ENCODE data around the gene TMCO2.
"Not testable (repeated sequence)": the region's sequence is repeated elsewhere in the genome, so short reads cannot be mapped to it uniquely, and the experiment has no call there.

TMCO2 gene

DNA sequence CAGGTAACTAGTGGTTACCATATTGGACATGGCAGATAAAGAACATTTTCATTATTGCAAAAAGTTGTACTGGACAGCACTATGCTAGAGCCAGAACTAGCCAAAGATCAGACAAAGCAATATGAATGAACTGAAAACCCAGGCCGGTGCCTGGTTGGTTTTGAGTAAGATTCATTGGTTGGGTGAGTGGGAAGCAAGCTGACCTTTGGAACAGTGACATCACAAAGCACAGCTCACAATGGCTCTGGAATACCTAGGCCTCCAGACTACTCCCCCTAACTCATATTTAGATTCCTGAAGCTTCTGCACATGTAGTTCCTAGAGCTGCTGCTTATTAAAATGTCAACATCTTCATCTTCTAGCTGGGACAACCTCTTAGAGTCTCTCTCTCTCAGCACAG, at the start of gene TMCO2:
TMCO2 (plus strand) TSS at position 283 of the 400 bp plus-strand sequence; CDS start at position 340, 57 bp downstream.
- DNase-seq (ENCODE audit: low spot score) = no peak
- FAIRE-seq = no peak

DNA sequence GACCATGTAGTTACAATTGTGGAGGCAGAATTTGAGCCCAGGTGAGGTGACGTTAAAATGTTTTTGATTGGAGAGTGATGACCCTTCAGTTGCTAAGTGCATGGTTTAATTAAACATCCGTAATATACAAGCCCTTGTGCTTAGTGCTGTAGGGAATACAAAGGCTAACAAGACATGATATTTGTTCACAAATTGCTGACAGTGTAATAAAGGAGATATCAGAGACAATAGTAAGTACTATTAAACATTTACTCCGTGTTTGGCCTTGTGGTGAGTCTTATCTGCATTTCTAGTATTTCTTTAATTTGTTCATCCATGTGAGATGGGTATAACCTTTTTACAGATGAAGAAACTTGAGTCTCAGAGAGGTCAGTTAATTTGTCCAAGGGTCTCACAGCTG, 48.6 kb upstream of the TMCO2 start:
- no peak for FAIRE-seq
- no peak for DNase-seq (ENCODE audit: low spot score)

DNA sequence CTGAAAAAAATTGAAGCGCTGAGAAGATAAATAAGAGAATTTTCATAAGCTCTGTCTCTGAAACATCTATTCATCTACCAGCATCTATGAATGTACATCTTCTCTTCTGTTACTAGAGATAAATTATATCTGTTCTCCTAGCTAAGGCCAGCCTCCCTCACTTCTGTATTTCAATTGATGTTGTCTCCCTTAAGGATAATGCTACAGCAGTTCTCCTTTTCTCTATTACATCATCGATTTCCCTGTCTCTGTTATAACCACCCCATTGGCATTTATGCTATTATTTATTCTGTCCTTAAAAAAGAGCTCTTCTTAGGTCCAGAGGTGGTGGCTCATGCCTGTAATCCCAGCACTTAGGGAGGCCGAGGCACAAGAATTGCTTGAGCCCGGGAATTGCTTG, 42.9 kb upstream of the TMCO2 start:
- FAIRE-seq (no peak), DNase-seq (ENCODE audit: low spot score) (no peak)

DNA sequence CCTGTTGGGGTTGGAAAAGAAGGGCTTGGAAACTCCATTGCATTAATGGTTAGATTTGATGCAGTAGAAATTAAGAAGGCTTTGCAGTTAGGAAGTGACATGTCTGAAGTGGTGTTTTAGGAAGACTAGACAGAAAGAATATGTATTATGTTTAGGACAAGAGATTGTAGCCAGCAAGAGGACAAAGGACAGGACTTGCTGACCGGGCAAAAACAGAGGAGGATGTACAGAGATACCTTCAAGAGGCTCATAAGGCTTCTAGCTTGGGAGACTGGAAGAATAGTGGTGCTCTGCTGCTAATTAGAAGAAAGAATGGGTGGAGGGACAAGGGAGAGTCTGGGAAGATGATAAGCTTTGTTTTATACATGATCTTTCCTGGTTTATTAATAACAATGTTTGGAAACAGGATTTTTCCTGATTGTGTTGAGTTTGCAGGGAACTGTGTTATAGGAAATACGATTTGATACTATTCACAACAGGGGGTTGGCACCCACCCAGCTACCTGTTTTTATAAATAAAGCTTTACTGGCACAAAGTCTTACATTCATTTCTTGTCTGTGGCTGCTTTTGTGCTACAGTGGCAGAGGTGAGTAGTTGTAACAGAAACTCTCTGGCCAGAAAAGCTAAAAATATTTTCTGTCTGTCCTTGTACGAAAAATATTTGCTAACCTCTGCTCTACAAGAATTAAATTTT, 37.1 kb upstream of the TMCO2 start:
- FAIRE-seq (no peak), DNase-seq (ENCODE audit: low spot score) (no peak)

DNA sequence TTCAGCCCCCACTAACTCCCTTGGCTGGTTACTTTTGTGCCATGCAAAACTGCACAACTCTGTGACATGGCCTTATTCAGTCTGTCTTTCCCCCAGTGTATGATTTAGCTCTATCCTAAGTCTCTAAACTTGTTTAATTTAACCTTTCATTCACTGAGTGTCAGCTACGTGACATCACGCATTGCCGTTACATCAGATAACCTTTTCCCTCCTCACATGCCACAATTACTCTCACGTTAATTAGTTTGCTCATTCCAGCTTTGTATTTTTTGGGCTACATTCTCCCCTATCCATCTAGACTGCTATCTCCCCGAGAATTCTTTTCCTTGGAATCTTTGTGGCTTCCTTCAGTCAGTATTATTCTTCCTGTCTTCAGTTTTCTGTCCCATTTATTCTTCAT, 29.4 kb upstream of the TMCO2 start:
- peak; percentile 94 for FAIRE-seq
- no peak for DNase-seq (ENCODE audit: low spot score)

DNA sequence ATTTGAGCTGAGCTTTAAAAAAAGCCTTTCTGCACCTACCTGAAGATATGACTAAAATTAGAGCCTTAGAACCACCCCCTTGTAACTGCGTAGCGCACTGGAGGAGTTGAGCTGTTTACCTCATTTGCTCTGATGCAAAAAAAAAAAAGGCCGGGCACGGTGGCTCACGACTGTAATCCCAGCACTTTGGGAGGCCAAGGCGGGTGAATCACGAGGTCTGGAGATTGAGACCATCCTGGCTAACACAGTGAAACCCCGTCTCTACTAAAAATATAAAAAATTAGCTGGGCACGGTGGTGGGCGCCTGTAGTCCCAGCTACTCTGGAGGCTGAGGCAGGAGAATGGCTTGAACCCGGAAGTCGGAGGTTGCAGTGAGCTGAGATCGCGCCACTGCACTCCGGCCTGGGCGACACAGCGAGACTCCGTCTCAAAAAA, 26.2 kb upstream of the TMCO2 start:
- not testable (repeated sequence) for DNase-seq (ENCODE audit: low spot score); FAIRE-seq

DNA sequence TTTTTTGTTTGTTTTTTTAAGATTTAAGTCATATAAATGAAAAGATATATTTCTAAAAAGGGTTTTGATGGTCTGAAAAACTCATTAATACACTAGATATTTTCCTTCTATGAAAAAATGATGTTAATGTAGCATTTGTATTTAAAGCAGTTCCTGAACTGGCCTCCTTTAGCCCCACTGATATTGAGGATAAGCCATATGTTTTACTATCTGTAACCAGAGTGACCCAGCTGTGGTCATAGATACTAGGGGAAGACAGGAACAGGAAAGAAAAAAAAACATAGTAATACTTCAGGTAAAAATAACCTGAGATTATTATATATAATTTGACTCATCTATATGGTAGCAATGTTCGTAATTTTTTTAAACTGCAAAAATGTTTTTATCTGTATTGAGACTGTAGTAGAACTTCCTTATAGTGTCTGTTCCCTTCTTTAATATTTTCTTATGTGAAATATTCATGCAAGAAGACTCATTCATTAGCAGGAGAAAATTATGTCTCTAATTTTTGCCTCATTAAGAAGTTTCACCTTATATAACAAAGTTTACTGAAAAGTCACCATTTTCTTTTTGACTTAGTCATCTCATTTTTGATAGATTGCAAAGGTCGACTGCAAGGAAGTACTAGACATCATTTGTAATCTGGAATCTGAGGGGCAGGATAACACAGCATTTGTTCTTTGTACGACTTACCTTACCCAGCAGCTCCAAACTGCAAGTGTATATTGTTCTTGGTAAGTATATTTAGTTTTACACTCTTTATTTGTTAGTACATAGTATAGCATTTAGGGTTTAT, 25.6 kb upstream of the TMCO2 start:
- no peak for DNase-seq (ENCODE audit: low spot score)
- FAIRE-seq = no peak

DNA sequence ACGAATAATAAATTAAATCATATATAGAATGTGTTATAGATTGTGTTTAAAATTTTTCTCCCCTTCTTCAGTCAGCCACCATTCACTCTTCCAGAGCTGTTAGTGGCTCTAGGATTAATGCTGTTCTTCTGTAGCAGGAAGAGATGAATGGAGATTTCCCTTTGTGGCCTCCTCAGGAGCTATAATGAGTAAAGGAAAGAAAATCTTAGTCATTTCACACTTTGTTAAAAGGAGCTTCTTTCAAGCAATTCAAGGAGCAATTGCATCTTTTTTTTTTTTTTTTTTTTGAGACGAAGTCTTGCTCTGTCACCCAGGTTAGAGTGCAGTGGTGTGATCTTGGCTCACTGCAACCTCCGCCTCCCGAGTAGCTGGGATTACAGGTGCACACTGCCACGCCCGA, 23.7 kb upstream of the TMCO2 start:
- FAIRE-seq (no peak), DNase-seq (ENCODE audit: low spot score) (no peak)

DNA sequence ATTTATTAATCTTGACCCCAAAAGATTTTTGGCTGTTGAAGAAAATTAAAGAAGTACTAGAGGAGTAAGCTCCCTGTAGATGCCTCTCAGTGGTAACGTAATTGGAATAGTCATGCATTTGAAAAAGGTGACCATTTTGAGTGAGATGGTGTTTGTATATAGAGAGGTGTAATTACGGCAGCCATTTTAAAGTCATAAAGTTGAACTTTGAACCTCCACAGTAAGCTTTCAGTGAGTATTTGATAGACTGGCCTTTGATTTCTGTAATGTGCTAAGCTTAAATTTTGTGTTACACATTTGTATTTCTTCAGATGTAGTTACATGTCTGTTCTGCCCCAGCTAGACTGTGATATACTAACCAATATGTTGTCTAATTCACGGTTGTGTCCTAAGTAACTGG, 21.5 kb upstream of the TMCO2 start:
- no peak for DNase-seq (ENCODE audit: low spot score)
- FAIRE-seq = no peak

DNA sequence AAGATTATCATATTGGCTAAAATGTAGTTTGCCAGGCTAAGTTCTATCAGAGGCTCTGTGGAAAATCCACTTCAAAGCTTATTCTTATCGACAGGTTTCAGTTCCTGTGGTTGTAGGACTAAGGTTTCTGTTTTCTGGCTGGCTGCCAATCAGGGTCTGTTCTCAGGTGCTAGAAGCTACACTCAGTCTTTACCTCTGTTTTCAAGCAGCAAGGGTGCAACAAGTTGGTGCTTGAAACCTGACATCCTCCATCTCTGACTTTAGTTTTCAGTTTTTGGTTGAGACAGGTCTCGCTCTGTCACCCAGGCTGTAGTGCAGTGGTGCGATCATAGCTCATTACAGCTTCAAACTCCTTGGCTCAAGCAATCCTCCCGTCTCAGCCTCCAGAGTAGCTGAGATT, 15.3 kb upstream of the TMCO2 start:
- no peak for DNase-seq (ENCODE audit: low spot score)
- no peak for FAIRE-seq

DNA sequence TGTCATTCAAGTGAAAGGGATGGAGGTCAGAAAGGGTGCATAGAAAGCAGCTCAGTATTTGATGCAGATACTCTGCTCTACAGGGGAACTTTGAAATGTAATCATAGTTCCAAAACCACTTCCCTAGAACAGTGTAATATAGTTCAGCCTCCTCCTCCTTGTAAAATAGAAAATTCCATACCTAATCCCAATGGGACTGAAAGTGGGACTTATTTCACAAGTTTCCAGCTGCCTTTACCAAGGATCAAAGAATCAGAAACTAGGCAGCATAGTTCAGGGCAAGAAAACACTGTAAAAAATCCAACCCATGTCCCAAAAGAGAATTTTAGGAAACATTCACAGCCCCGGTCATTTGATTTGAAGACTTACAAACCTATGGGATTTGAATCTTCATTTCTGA, 8.1 kb upstream of the TMCO2 start:
- no peak for FAIRE-seq
- DNase-seq (ENCODE audit: low spot score) = no peak

DNA sequence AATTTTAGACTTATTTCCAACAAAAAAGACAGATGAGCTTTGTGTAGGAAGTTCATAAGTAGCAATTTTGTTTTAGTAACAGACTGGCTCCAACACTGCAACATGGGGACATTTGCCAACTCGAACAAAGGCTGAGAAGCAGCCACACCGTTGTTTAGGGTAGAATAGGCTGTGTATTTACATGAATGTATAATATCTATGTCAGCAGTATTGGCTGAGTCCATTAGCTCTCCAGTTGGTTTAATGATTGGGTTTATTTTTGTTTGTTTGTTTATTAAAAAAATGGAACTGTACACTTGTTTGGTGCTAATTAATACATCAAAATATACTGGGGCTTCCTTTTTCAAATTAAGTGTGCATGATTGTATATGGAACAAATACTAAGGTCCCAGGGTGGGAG, 7.3 kb upstream of the TMCO2 start:
- FAIRE-seq = no peak
- DNase-seq (ENCODE audit: low spot score) = no peak

DNA sequence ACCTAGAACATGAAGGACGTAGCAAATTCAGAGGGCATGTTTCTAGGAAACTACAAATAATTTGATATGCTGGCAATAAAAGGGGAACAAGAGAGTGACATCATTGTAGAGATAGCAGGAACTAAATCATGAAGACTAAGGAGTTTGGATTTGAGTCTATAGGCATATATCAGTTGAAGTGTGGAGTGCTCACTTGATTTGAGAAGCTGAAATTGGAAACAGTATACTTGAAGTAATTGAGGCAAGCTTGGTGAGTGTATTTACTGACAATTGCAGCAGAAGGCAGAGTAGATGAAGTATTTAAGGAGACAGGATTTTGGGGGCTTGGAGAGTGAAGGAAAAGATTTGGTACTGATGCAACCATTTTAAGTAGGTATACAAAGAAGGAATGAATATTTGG, 6.4 kb upstream of the TMCO2 start:
- FAIRE-seq (no peak), DNase-seq (ENCODE audit: low spot score) (no peak)

DNA sequence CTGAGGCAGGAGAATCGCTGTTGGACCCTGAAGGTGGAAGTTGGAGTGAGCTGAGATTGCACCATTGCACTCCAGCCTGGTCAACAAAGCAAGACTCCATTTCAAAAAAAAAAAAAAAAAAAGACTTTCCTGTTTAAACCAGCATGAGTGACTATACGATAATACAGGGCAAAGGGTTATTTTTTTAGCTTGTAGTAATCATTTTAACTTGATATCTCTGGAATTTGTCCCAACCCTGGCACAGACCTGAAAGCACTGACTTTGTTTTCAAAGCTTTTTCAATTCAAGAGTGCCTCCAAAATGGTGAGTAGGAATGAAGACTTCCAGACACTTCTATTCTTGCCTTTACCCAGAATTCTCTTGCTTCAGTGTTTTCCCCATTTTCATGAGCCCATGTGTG, 4.4 kb upstream of the TMCO2 start:
- no peak for FAIRE-seq

DNA sequence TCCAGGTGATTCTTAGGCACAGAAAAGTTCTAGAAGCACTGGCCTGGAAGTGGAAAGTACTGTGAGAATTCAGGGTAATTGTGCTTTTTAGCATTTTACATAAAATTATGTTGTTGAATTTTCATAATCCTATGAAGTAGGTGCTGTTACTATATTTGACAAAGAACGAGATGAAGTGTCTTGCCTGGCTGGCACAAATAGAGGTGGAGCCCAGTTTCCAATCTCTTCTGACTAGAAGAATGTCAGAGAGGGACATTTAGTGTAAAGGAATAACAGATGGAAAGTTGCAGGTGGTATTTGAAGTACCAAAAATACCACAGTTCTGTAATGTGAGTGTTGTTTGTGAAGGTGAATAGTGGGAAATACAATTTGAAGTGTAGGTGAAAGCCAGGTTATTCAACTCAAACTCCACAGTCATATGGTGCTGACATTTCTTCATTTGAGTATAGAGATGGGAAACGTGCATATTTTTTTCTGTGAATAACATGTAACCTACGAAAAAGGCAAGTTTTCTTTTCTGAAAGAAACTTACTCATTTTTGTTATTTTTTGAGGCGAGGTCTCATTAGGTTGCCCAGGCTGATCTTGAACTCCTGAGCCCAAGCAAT, 3.5 kb upstream of the TMCO2 start:
- FAIRE-seq (no peak), DNase-seq (ENCODE audit: low spot score) (no peak)

More for the DNA sequence above, 4.4 kb upstream of the TMCO2 start:
- no peak for DNase-seq (ENCODE audit: low spot score)

DNA sequence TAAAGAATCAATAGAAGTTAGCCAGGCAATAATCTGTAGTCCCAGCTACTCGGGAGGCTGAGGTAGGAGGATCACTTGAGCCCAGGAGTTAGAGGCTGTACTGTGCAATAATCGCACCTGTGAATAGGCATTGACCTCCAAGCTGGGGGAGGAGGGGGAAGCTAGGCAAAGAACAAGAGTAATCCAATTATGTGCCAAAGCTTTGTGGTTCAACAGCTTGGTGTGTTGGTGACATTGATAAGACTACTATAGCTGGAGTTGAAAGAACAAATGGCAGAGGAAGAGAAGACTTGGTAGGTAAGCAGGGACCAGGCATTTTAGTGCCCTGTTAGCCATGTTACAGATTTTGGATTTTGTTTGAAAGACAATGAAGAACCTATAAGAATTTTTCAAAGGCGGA, 2.1 kb upstream of the TMCO2 start:
- FAIRE-seq (no peak), DNase-seq (ENCODE audit: low spot score) (no peak)

DNA sequence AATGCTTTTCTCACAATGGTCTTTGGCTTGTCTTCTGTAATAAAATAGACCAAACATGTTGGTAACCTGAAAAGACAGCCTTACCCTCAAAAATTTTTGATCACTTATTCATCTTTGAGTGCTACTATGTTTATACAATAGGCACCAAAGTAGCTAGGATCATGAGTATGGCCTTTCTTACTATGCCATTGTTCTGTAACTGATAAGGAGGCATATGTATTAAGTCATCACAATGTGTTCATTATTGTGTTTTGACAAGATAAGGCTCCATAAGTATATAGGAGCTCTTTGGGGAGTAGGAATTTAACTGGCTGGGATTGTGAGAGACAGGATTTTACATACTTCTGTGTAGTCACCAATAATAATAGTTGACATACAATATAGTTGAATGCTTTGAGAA, 675 bp downstream of the TMCO2 start:
- FAIRE-seq (no peak), DNase-seq (ENCODE audit: low spot score) (no peak)

DNA sequence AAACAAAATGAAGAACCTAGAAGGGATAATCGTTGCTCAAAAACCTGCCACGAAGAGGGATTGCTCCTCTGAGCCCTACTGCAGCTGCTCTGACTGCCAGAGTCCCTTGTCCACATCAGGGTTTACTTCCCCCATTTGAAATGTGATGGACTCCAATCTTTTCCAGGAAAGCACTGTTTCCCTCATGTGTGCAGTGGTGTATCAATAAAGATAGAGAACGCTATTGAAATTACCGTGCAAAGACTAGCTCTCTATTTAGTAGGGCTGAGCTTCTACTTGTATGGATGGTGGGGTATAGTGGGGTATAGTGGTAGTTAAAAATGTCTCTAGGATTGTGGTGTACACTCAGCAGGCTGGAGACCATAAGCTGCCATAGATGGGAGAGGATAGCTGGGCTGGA, 3.7 kb downstream of the TMCO2 start:
- DNase-seq (ENCODE audit: low spot score) (no peak), FAIRE-seq (no peak)

DNA sequence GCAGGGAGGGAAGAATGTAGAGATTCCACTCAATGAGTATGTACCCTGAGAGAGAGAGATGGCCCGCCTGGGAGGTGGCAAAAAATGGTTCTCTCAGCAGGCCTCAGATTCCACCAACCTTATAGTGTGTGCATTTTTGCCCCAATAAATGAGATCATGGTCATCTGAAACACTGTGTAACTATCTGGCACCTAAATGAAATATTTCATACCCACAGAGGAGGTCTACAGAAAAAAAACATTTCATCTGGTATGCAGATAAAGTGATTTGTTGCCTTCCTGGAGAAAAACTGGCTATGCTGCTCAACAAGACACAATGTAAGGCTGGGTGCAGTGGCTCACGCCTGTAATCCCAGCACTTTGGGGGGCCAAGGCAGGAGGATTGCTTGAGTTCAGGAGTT, 4.9 kb downstream of the TMCO2 start:
- FAIRE-seq = no peak
- no peak for DNase-seq (ENCODE audit: low spot score)

DNA sequence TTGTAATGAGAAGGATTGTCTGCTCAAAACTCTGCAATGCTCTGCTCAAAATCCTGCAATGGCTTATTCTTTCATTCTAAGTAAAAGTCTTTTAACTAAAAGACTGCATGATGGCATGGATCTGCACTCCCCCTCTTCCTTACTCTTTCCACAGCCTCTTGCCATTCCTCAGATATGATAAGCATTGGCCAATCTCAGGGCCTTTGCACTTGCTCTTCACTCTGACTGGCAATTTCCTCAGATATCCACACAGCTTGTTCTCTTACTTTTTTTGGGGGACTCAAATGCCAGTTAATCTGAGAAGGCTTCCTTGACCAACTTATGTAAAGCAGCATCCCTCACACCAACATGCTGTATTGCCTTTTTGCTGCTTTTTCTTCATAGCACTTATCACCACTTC, 7.5 kb downstream of the TMCO2 start:
- DNase-seq (ENCODE audit: low spot score) (no peak), FAIRE-seq (no peak)

DNA sequence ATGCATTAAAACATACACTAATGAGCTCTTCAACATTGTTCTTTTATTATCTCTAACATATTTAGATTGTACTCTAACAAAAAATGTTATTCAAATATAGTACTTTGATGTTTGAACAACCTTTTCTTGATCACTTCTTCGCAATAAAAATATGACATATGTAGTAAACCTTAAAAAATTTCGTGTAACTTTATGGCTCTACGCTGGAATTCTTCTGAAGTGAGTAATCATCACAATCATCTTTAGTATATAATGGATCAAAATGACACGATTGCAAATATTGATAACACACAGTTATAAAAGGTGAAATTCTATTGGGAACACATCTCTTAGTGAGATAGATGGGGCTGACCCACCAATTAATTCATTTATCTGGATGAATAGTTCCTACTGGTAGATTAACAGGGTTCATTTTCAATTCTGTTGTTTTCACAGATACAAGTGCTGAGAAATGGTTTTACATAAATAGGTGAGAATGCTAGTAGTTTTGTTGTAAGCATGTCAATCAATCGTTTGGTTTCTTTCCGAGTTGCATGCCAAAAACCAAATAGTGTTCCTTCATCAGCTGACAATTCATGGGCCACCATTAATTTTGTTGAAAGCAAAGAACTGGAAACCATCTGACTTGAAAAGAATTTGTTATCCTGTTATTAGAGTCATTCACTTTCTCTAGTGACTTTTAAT, 8.8 kb downstream of the TMCO2 start:
- FAIRE-seq (no peak), DNase-seq (ENCODE audit: low spot score) (no peak)

DNA sequence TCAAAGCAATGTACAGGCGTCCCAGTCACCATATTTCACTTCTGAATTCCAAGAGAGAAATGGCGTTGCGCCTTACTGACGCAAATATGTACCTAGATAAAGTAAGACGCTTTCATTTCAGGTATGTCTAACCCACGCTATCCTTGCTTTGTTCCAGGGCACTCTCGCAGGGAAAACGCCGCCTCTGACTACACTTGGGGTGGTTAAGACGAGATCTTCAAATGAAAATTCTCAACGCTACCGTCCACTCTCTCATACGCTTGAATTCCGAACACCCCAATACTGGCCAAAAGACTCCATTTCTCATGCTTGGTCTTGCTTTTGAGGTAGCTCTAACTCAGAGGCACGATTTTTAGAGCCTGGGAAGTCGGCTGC, 9.6 kb downstream of the TMCO2 start:
- DNase-seq (ENCODE audit: low spot score) (no peak), FAIRE-seq (no peak)

Measured in urothelium cell line (cell line).